ENCODE measurements around the gene RBL2.
"Not testable (repeated sequence)": the region's sequence is repeated elsewhere in the genome, so short reads cannot be mapped to it uniquely, and the experiment has no call there.

DNA sequence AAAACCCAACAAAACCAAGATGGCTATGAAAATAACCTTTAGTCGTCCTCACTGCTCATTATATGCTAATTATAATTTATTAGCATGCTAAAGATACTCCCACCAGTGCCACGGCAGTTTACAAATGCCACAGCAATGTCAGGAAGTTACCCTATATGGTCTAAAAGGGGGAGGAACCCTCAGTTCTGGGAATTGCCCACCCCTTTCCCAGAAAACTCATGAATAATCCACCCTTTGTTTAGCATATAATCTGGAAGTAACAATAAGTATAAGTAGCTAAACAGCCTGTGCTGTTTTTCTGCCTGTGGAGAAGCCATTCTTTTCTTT lies 14.9 kb upstream of the RBL2 start:
- TF ChIP-seq, protein P1, sequence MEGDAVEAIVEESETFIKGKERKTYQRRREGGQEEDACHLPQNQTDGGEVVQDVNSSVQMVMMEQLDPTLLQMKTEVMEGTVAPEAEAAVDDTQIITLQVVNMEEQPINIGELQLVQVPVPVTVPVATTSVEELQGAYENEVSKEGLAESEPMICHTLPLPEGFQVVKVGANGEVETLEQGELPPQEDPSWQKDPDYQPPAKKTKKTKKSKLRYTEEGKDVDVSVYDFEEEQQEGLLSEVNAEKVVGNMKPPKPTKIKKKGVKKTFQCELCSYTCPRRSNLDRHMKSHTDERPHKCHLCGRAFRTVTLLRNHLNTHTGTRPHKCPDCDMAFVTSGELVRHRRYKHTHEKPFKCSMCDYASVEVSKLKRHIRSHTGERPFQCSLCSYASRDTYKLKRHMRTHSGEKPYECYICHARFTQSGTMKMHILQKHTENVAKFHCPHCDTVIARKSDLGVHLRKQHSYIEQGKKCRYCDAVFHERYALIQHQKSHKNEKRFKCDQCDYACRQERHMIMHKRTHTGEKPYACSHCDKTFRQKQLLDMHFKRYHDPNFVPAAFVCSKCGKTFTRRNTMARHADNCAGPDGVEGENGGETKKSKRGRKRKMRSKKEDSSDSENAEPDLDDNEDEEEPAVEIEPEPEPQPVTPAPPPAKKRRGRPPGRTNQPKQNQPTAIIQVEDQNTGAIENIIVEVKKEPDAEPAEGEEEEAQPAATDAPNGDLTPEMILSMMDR (conservative IDR thresholded peaks at IDR 0.05 in 1 of 2, IDR thresholded peaks at IDR 0.05 in 1 of 2; ENCODE audit: extremely low read depth in 1 of 2, insufficient read depth in 1 of 2, low read depth in 1 of 2, low read length in 2 of 2), result not testable (repeated sequence)
- not testable (repeated sequence) for TF ChIP-seq EZH2 (IDR thresholded peaks at IDR 0.05; ENCODE audit: borderline replicate concordance, low read length)

All from mammary epithelial cell (primary cell).